IMR-90 (cell line): ENCODE data around the gene EBF3. TPM values are rescaled to one million over a fixed set of nuclear protein-coding genes. Genes with fewer than 3 reads are reported as not detected.

Source experiments
- ATAC-seq: fragments of 200-7000 bp; cut with Tn5 transposase; 2 replicates; pipeline ENCODE4 v1.9.1; 2020; ENCODE audit warnings: low read depth, mild to moderate bottlenecking, moderate library complexity
- BruUV-seq: library from RNA; stranded (reverse); fragments of 400-500 nt; replicated peaks from 2 replicates; lab custom pipeline; 2021; lab: Mats Ljungman, UMichigan
- CTCF ChIA-PET: fragments of 300-600 bp; formaldehyde crosslinking; extraction: SDS; loops from one replicate; lab custom pipeline; 2021; ENCODE audit warnings: antibody characterized with exemption; lab: Yijun Ruan, JAX
- POLR2A ChIA-PET: fragments of 300-600 bp; sonication (Branson Sonifier 250); formaldehyde crosslinking; loops from one replicate; lab custom pipeline; 2022; ENCODE audit warnings: antibody characterized with exemption; ENCODE audit not compliant: unreplicated experiment; lab: Charles Lee
- DNase-seq: peaks from one replicate; pipeline ENCODE4 v3.0.0; 2013
- H2AFZ ChIP-seq: replicated peaks from 2 replicates; pipeline ENCODE3; 2013; ENCODE audit warnings: low read length, mild to moderate bottlenecking; ENCODE audit not compliant: poor library complexity
- H2AK5ac ChIP-seq: 2 replicates; pipeline ENCODE4 v1.6.1; 2013; ENCODE audit warnings: low read depth, low read length, inconsistent platforms
- H2AK9ac ChIP-seq: replicated peaks from 2 replicates; pipeline ENCODE3; 2013; ENCODE audit warnings: mild to moderate bottlenecking, low read depth, low read length, moderate library complexity; ENCODE audit not compliant: poor library complexity
- H2BK120ac ChIP-seq: 2 replicates; pipeline ENCODE4 v1.6.1; 2013; ENCODE audit warnings: low read depth, low read length, inconsistent platforms
- H2BK15ac ChIP-seq: 3 replicates; pipeline ENCODE4 v1.6.1; 2013; ENCODE audit warnings: low read depth, low read length, inconsistent platforms
- H2BK20ac ChIP-seq: 2 replicates; pipeline ENCODE4 v1.6.1; 2013; ENCODE audit warnings: low read depth, mild to moderate bottlenecking, inconsistent platforms, low read length, moderate library complexity
- H2BK5ac ChIP-seq: 2 replicates; pipeline ENCODE4 v1.6.1; 2013; ENCODE audit warnings: mild to moderate bottlenecking, low read depth, low read length, inconsistent platforms; ENCODE audit not compliant: poor library complexity, severe bottlenecking
- H3K14ac ChIP-seq: replicated peaks from 2 replicates; pipeline ENCODE4 v1.6.1; 2013; ENCODE audit warnings: low read depth, low read length, inconsistent platforms
- H3K18ac ChIP-seq: 2 replicates; pipeline ENCODE4 v1.6.1; 2013; ENCODE audit warnings: low read depth, low read length, control low read depth
- H3K23ac ChIP-seq: 2 replicates; pipeline ENCODE4 v1.6.1; 2013; ENCODE audit warnings: low read depth, low read length, inconsistent platforms
- H3K27ac ChIP-seq: 2 replicates; pipeline ENCODE4 v1.5.1; 2013; ENCODE audit warnings: mild to moderate bottlenecking, control low read depth, low read length; ENCODE audit not compliant: insufficient read depth
- H3K27me3 ChIP-seq: 2 replicates; pipeline ENCODE4 v1.6.1; 2013; ENCODE audit warnings: low read length; ENCODE audit not compliant: control insufficient read depth, insufficient read depth
- H3K36me3 ChIP-seq: 2 replicates; pipeline ENCODE4 v1.6.1; 2013; ENCODE audit warnings: low read length, mixed read lengths; ENCODE audit not compliant: control insufficient read depth, insufficient read depth
- H3K4ac ChIP-seq: 2 replicates; pipeline ENCODE4 v1.6.1; 2013; ENCODE audit warnings: low read depth, low read length, inconsistent platforms
- H3K4me1 ChIP-seq: 2 replicates; pipeline ENCODE4 v1.6.1; 2013; ENCODE audit warnings: low read length, mixed read lengths; ENCODE audit not compliant: control insufficient read depth, insufficient read depth
- H3K4me2 ChIP-seq: 2 replicates; pipeline ENCODE4 v1.6.1; 2013; ENCODE audit warnings: low read depth, mild to moderate bottlenecking, control low read depth, low read length, moderate library complexity
- H3K4me3 ChIP-seq: 2 replicates; pipeline ENCODE4 v1.5.1; 2013; ENCODE audit warnings: low read depth, mild to moderate bottlenecking, control low read depth, low read length, moderate library complexity; ENCODE audit not compliant: insufficient read depth
- H3K56ac ChIP-seq: 2 replicates; pipeline ENCODE4 v1.6.1; 2013; ENCODE audit warnings: low read length, inconsistent platforms; ENCODE audit not compliant: insufficient read depth; ENCODE audit errors: extremely low read depth
- H3K79me1 ChIP-seq, 2 experiments: 2 replicates each; pipeline ENCODE4 v1.6.1; 2013; ENCODE audit warnings: low read length in 2 of 2, inconsistent platforms in 1 of 2, low read depth in 1 of 2
- H3K9ac ChIP-seq: 2 replicates; pipeline ENCODE4 v1.6.1; 2013; ENCODE audit warnings: low read depth, low read length, control low read depth
- H3K9me1 ChIP-seq: 2 replicates; pipeline ENCODE4 v1.6.1; 2013; ENCODE audit warnings: low read length, inconsistent platforms; ENCODE audit not compliant: insufficient read depth
- H3K9me3 ChIP-seq: 2 replicates; pipeline ENCODE4 v1.6.1; 2013; ENCODE audit warnings: low read length; ENCODE audit not compliant: control insufficient read depth, insufficient read depth
- H4K20me1 ChIP-seq: 2 replicates; pipeline ENCODE4 v1.6.1; 2013; ENCODE audit warnings: low read length, inconsistent platforms; ENCODE audit not compliant: insufficient read depth
- H4K5ac ChIP-seq: 2 replicates; pipeline ENCODE4 v1.6.1; 2013; ENCODE audit warnings: mild to moderate bottlenecking, low read depth, low read length, control low read depth
- H4K8ac ChIP-seq, 2 experiments: 2 replicates each; pipeline ENCODE4 v1.6.1; 2013; ENCODE audit warnings: low read depth in 2 of 2, low read length in 2 of 2, control low read depth in 1 of 2, inconsistent platforms in 1 of 2
- H4K91ac ChIP-seq: 2 replicates; pipeline ENCODE4 v1.6.1; 2013; ENCODE audit warnings: low read depth, low read length, inconsistent platforms; ENCODE audit not compliant: insufficient read depth
- BHLHE40 ChIP-seq: fragments of 150-350 bp; IDR thresholded peaks from 2 replicates; pipeline ENCODE4 v1.6.1; 2016; ENCODE audit warnings: mild to moderate bottlenecking, low read depth, low read length
- CEBPB ChIP-seq: IDR thresholded peaks from 2 replicates; pipeline ENCODE4 v1.6.1; 2012; ENCODE audit warnings: low read depth, low read length, improper control_type of control experiment
- ELK1 ChIP-seq: fragments of 150-350 bp; IDR thresholded peaks from 2 replicates; pipeline ENCODE4 v1.6.1; 2016; ENCODE audit warnings: low read depth, mild to moderate bottlenecking, low read length, moderate library complexity, borderline replicate concordance
- FOS ChIP-seq: fragments of 150-350 bp; IDR thresholded peaks from 2 replicates; pipeline ENCODE4 v1.6.1; 2016; ENCODE audit warnings: low read depth, low read length
- MAFK ChIP-seq: IDR thresholded peaks from 2 replicates; pipeline ENCODE4 v1.6.1; 2012; ENCODE audit warnings: low read depth, low read length, improper control_type of control experiment
- MAZ ChIP-seq: IDR thresholded peaks from 2 replicates; pipeline ENCODE4 v1.6.1; 2012; ENCODE audit warnings: low read depth, mild to moderate bottlenecking, low read length, improper control_type of control experiment, moderate library complexity, borderline replicate concordance
- MXI1 ChIP-seq: IDR thresholded peaks from 2 replicates; pipeline ENCODE4 v1.6.1; 2012; ENCODE audit warnings: low read depth, mild to moderate bottlenecking, low read length, moderate library complexity, borderline replicate concordance
- NFE2L2 ChIP-seq: fragments of 150-350 bp; IDR thresholded peaks from 2 replicates; pipeline ENCODE4 v1.6.1; 2016; ENCODE audit warnings: low read depth, mild to moderate bottlenecking, low read length
- POLR2A ChIP-seq: IDR thresholded peaks from 2 replicates; pipeline ENCODE4 v1.6.1; 2012; ENCODE audit warnings: mild to moderate bottlenecking, low read depth, low read length
- RAD21 ChIP-seq: IDR thresholded peaks from 2 replicates; pipeline ENCODE4 v1.6.1; 2012; ENCODE audit warnings: low read length, improper control_type of control experiment
- RCOR1 ChIP-seq: IDR thresholded peaks from 2 replicates; pipeline ENCODE4 v1.6.1; 2012; ENCODE audit warnings: mild to moderate bottlenecking, low read length, improper control_type of control experiment; ENCODE audit not compliant: insufficient replicate concordance
- RFX5 ChIP-seq: IDR thresholded peaks from 2 replicates; pipeline ENCODE4 v1.8.0; 2012; ENCODE audit warnings: low read depth, mild to moderate bottlenecking, low read length, moderate library complexity
- SMC3 ChIP-seq: fragments of 150-350 bp; IDR thresholded peaks from 2 replicates; pipeline ENCODE4 v1.6.1; 2016; ENCODE audit warnings: low read depth, mild to moderate bottlenecking, antibody characterized with exemption, low read length, moderate library complexity
- USF2 ChIP-seq: fragments of 150-350 bp; IDR thresholded peaks from 2 replicates; pipeline ENCODE4 v1.6.1; 2017; ENCODE audit warnings: mild to moderate bottlenecking, antibody characterized with exemption, low read length, low read depth
- WGBS, 2 experiments: methylation state at CpG; one replicate each; pipeline versions ENCODE4 v1.1.5 to v1.1.7; 2013; ENCODE audit warnings: missing lambda C conversion rate in 2 of 2; ENCODE audit not compliant: insufficient read length in 1 of 2; ENCODE audit errors: extremely low coverage in 2 of 2; 5-methylcytosine and 5-hydroxymethylcytosine counted together
- dilution Hi-C: fragments of 300-500 bp; cut with HindIII; formaldehyde crosslinking; loops from one replicate; pipeline ENCODE4 v1.14.3; 2018; ENCODE audit warnings: low sequenced_read_pairs; ENCODE audit not compliant: unreplicated experiment
- in situ Hi-C: fragments of 300-500 bp; cut with MboI; formaldehyde crosslinking; loops from 3 replicates; pipeline ENCODE4 v1.14.3; 2019; ENCODE audit warnings: low sequenced_read_pairs, inconsistent platforms, mixed read lengths
- intact Hi-C: fragments of 100-400 bp; cut with micrococcal nuclease; formaldehyde crosslinking; loops from 2 replicates; pipeline ENCODE4 v1.10.0; 2022
- polyA plus RNA-seq, 3 experiments: library from polyadenylated mRNA; depleted of rRNA; stranded (reverse); fragments of >200 nt; gene quantifications; 2 replicates each; pipeline ENCODE4 v1.2.3, GENCODE V29; 2012; ENCODE audit warnings: low replicate concordance in 1 of 3
- total RNA-seq: library from RNA; depleted of rRNA; stranded (reverse); fragments of >200 nt; gene quantifications from 2 replicates; pipeline ENCODE4 v1.2.3, GENCODE V29; 2012

The EBF3 gene
- total and polyA plus RNA-seq, 2 of the 4 experiments (the other 2 are of a cell fraction) = 0.36 to 0.70 TPM

- Histone ChIP-seq H3K18ac (no peak overlapping the region), H3K4me2 (no peak overlapping the region), H3K27me3 (no peaks in the 10 kb centered on the region), H3K23ac (no peak overlapping the region), H4K91ac (no peak overlapping the region), H2AK9ac (no peak overlapping the region), H3K56ac (no peak overlapping the region), H2BK5ac (no peak overlapping the region), H3K14ac (no peak overlapping the region), H3K9me1 (no peaks in the 10 kb centered on the region), H3K36me3 (no peaks in the 10 kb centered on the region), H2AFZ (no peak overlapping the region), H2BK15ac (no peak overlapping the region), H3K9ac (no peak overlapping the region), H3K4me3 (no peak overlapping the region), H3K27ac (no peak overlapping the region), H3K79me1 (no peaks in the 10 kb centered on the region), H4K20me1 (no peaks in the 10 kb centered on the region), H4K8ac (no peak overlapping the region), H2BK120ac (no peak overlapping the region), H4K5ac (no peak overlapping the region), H2BK20ac (no peak overlapping the region), H2AK5ac (no peak overlapping the region), H3K4me1 (no peaks in the 10 kb centered on the region), H3K4ac (no peak overlapping the region), H3K9me3 (peaks cover 36% of the 10 kb centered on the region)
- no TSS peak for BruUV-seq
- ChIA-PET CTCF (no interaction called here), POLR2A (no interaction called here)
- DNase-seq = no peak
- dilution Hi-C loops (no loop called here), in situ Hi-C loops (no loop called here), intact Hi-C loops (no loop called here)
- no CpG with 5 or more reads among the region's 9 CpGs for WGBS, 2 experiments
- no peak for ATAC-seq
- no peak for TF ChIP-seq BHLHE40
- TF ChIP-seq USF2 = no peak
- no peak for TF ChIP-seq NFE2L2
- TF ChIP-seq SMC3 = no peak
- TF ChIP-seq MAZ = no peak
- no peak for TF ChIP-seq FOS
- TF ChIP-seq RAD21 = no peak
- no peak for TF ChIP-seq MXI1
- no peak for TF ChIP-seq POLR2A
- no peak for TF ChIP-seq RCOR1
- TF ChIP-seq ELK1 = no peak
- TF ChIP-seq CEBPB = no peak
- no peak for TF ChIP-seq RFX5
- no peak for TF ChIP-seq MAFK
Observed at GRCh38 chr10:129811208-129811607, 152.9 kb downstream of the EBF3 start.
